Measurements from ENCODE around the gene KIT. TPM values are rescaled to one million over a fixed set of nuclear protein-coding genes. Genes with fewer than 3 reads are reported as not detected.

Gene KIT
- total RNA-seq, 1 experiment from 2014 or later = not detected

GRCh38 chr4:54783402-54784110, 125.8 kb downstream of the KIT start (continued):
- TF ChIP-seq ZBTB33 (IDR thresholded peaks at IDR 0.05; ENCODE audit: extremely low read depth, insufficient replicate concordance, low read length) (no peak), TCF7L2 (IDR thresholded peaks at IDR 0.05; ENCODE audit: borderline replicate concordance, extremely low read depth, insufficient read depth, insufficient read length) (no peak)

GRCh38 chr4:54784161-54784671, 126.5 kb downstream of the KIT start:
- no peaks in the 10 kb centered on the region for H3K9me3 ChIP-seq (ENCODE audit: control insufficient read depth in 1 of 2, insufficient read depth in 1 of 2, low read depth in 1 of 2, low read length in 2 of 2)
- H3K4me2 ChIP-seq (ENCODE audit: low read length) = no peak overlapping the region
- no peak for ATAC-seq
- H3K4me1 ChIP-seq (ENCODE audit: control insufficient read depth in 1 of 2, insufficient read depth in 2 of 2, low read length in 2 of 2) = no peaks in the 10 kb centered on the region
- no peak for DNase-seq (ENCODE audit: low read depth, low spot score)
- no TSS peak for BruUV-seq (replicated peaks)
- H3K79me2 ChIP-seq (ENCODE audit: insufficient read depth, low read length) = no peaks in the 10 kb centered on the region
- no peaks in the 10 kb centered on the region for H4K20me1 ChIP-seq (ENCODE audit: insufficient read depth)
- no peak overlapping the region for H3K27ac ChIP-seq (ENCODE audit: low read depth, low read length)
- POLR2A ChIA-PET = no interaction called here
- peaks cover 11% of the 10 kb centered on the region; the same call in 1 of the 2 replicates for H3K27me3 ChIP-seq (ENCODE audit: insufficient read depth, low read length)
- H3K4me3 ChIP-seq (replicated peaks in 1 of 2; ENCODE audit: low read depth in 1 of 2, low read length in 2 of 2) = no peak overlapping the region
- CTCF ChIA-PET = no interaction called here
- no peak overlapping the region for H2AFZ ChIP-seq (ENCODE audit: low read depth, low read length, poor library complexity, severe bottlenecking)
- RAD21 ChIA-PET (ENCODE audit: low non-redundant PET in 1 of 2, low total read pairs in 2 of 2, uncharacterized antibody in 2 of 2, unreplicated experiment in 2 of 2) = no interaction called here
- H3K9ac ChIP-seq (ENCODE audit: low read length) = no peak overlapping the region
- no peaks in the 10 kb centered on the region; the same call in 1 of the 2 replicates for H3K9me2 ChIP-seq (ENCODE audit: insufficient read depth)
- intact Hi-C loops (cut with micrococcal nuclease) = no loop called here
- no peaks in the 10 kb centered on the region for H3K36me3 ChIP-seq (ENCODE audit: control insufficient read depth in 1 of 2, insufficient read depth in 2 of 2, low read length in 2 of 2)
- TF ChIP-seq JUND (IDR thresholded peaks at IDR 0.05) = no peak
- no peak for TF ChIP-seq FOSL1 (IDR thresholded peaks at IDR 0.05; ENCODE audit: low read depth)
- TF ChIP-seq MAX (IDR thresholded peaks at IDR 0.05) = no peak
- no peak for TF ChIP-seq EZH2 (IDR thresholded peaks at IDR 0.05)
- no peak for TF ChIP-seq ELF1 (IDR thresholded peaks at IDR 0.05; ENCODE audit: borderline replicate concordance, low read depth)
- no peak for TF ChIP-seq EZH2phosphoT487 (IDR thresholded peaks at IDR 0.05; ENCODE audit: borderline replicate concordance)
- TF ChIP-seq ZNF274 (IDR thresholded peaks at IDR 0.05; ENCODE audit: low read depth, low read length) = no peak
- TF ChIP-seq TCF7L2 (IDR thresholded peaks at IDR 0.05; ENCODE audit: borderline replicate concordance, extremely low read depth, insufficient read depth, insufficient read length) = no peak
- no peak for TF ChIP-seq ATF3 (IDR thresholded peaks at IDR 0.05)
- TF ChIP-seq SRF (IDR thresholded peaks at IDR 0.05; ENCODE audit: low read depth) = no peak
- TF ChIP-seq CTCF (IDR thresholded peaks at IDR 0.05 in 2 of 3, conservative IDR thresholded peaks at IDR 0.05 in 1 of 3; ENCODE audit: borderline replicate concordance in 1 of 3, insufficient read depth in 1 of 3, low read depth in 2 of 3, low read length in 2 of 3) = no peak
- TF ChIP-seq ZBTB33 (IDR thresholded peaks at IDR 0.05; ENCODE audit: extremely low read depth, insufficient replicate concordance, low read length) = no peak
- TF ChIP-seq SP1 (IDR thresholded peaks at IDR 0.05; ENCODE audit: low read depth) = no peak

All from HCT116 (cell line).